ENCODE measurements around the gene MIER3.

DNA sequence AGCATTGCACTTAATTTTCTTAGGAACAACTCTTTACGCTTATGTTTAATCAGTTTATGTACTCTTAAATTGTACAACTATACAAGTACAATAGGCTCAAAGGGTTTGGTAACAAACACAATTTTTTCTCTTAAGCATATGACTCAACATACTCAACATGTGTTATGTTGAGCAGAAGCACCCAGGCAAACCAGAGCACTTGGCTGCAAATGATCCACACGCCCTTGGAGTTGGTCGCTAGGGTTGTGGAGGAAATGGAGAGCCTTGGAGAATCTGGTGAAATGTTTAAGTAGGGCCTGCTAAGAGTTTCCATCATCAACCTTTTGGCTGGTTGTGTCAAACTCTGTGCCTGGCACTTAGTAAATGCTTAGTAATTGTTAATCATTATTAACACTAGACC lies 25.1 kb upstream of the MIER3 start:
- TF ChIP-seq SMC3 (conservative IDR thresholded peaks at IDR 0.05; ENCODE audit: poor library complexity) (no peak), POLR2AphosphoS5 (IDR thresholded peaks at IDR 0.05) (no peak), MXI1 (conservative IDR thresholded peaks at IDR 0.05; ENCODE audit: poor library complexity, severe bottlenecking) (no peak), RAD21 (conservative IDR thresholded peaks at IDR 0.05) (no peak), EZH2 (IDR thresholded peaks at IDR 0.05; ENCODE audit: borderline replicate concordance, insufficient read depth, low read length, poor library complexity, severe bottlenecking) (no peak), TAF1 (IDR thresholded peaks at IDR 0.05; ENCODE audit: low read depth) (no peak), EP300 (conservative IDR thresholded peaks at IDR 0.05; ENCODE audit: poor library complexity, severe bottlenecking) (no peak), REST (IDR thresholded peaks at IDR 0.05; ENCODE audit: borderline replicate concordance) (no peak)
- TF ChIP-seq, protein P1, sequence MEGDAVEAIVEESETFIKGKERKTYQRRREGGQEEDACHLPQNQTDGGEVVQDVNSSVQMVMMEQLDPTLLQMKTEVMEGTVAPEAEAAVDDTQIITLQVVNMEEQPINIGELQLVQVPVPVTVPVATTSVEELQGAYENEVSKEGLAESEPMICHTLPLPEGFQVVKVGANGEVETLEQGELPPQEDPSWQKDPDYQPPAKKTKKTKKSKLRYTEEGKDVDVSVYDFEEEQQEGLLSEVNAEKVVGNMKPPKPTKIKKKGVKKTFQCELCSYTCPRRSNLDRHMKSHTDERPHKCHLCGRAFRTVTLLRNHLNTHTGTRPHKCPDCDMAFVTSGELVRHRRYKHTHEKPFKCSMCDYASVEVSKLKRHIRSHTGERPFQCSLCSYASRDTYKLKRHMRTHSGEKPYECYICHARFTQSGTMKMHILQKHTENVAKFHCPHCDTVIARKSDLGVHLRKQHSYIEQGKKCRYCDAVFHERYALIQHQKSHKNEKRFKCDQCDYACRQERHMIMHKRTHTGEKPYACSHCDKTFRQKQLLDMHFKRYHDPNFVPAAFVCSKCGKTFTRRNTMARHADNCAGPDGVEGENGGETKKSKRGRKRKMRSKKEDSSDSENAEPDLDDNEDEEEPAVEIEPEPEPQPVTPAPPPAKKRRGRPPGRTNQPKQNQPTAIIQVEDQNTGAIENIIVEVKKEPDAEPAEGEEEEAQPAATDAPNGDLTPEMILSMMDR (IDR thresholded peaks at IDR 0.05; ENCODE audit: poor library complexity, severe bottlenecking), result no peak
